Measurements from ENCODE around the gene DNASE1L1.

DNASE1L1 gene

GRCh38 chrX:154441984-154442707, 33.1 kb upstream of the DNASE1L1 start:
- H3K9me3 ChIP-seq (ENCODE audit: insufficient read depth, low read depth, low read length) = no peaks in the 10 kb centered on the region
- H2AFZ ChIP-seq (ENCODE audit: low read length) = no peak overlapping the region
- H3K4me3 ChIP-seq (ENCODE audit: low read length, poor library complexity, severe bottlenecking) = no peak overlapping the region
- H3K79me2 ChIP-seq (ENCODE audit: insufficient read depth, low read length) = peaks cover 46% of the 10 kb centered on the region
- H3K4me2 ChIP-seq (ENCODE audit: low read depth, low read length, poor library complexity, severe bottlenecking) = no peak overlapping the region
- no peaks in the 10 kb centered on the region for H3F3A ChIP-seq (ENCODE audit: low read depth)
- H3K9ac ChIP-seq (ENCODE audit: low read depth, low read length, poor library complexity, severe bottlenecking) = no peak overlapping the region
- no peaks in the 10 kb centered on the region for H3K27me3 ChIP-seq (ENCODE audit: insufficient read depth, low read length, poor library complexity, severe bottlenecking)
- H3K9me2 ChIP-seq (replicated peaks; ENCODE audit: low read depth, low read length) = no peaks in the 10 kb centered on the region
- H3K36me3 ChIP-seq (ENCODE audit: insufficient read depth, low read length) = no peaks in the 10 kb centered on the region; the same call in 1 of the 2 replicates
- no peak for TF ChIP-seq CTCF (conservative IDR thresholded peaks at IDR 0.05; ENCODE audit: low read length)
- TF ChIP-seq EZH2phosphoT487 (IDR thresholded peaks at IDR 0.05; ENCODE audit: borderline replicate concordance) = no peak
- H4K20me1 ChIP-seq (ENCODE audit: insufficient read depth, low read length, poor library complexity, severe bottlenecking) = no peaks in the 10 kb centered on the region
- H3K4me1 ChIP-seq (ENCODE audit: insufficient read depth, low read length, poor library complexity, severe bottlenecking) = peaks cover 6% of the 10 kb centered on the region

DNA sequence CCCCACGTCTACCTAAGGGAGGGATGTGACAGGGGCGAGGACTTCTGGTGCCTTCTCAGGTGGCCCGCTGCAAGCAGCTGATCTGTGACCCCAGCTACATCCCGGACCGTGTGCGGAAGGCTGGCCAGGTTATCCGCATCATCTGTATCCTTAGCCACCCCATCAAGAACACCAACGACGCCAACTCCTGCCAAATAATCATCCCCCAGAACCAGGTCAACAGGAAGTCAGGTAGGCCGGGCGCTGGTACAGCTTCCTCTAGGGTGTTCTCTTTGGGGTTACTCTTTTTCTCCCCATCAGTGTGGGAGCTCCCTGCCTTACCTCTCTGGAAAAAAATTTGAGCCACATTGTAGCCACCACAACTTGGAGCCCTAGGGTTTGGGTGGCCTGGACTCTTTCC, 32.5 kb upstream of the DNASE1L1 start:
- Histone ChIP-seq H3K9ac (ENCODE audit: low read depth, low read length, poor library complexity, severe bottlenecking) (no peak overlapping the region), H3K9me3 (ENCODE audit: insufficient read depth, low read depth, low read length) (no peaks in the 10 kb centered on the region), H3K4me1 (ENCODE audit: insufficient read depth, low read length, poor library complexity, severe bottlenecking) (peaks cover 6% of the 10 kb centered on the region), H3K9me2 (replicated peaks; ENCODE audit: low read depth, low read length) (no peaks in the 10 kb centered on the region), H3K4me3 (ENCODE audit: low read length, poor library complexity, severe bottlenecking) (no peak overlapping the region), H4K20me1 (ENCODE audit: insufficient read depth, low read length, poor library complexity, severe bottlenecking) (no peaks in the 10 kb centered on the region), H3K4me2 (ENCODE audit: low read depth, low read length, poor library complexity, severe bottlenecking) (no peak overlapping the region), H3K36me3 (ENCODE audit: insufficient read depth, low read length) (no peaks in the 10 kb centered on the region; the same call in 1 of the 2 replicates), H3F3A (ENCODE audit: low read depth) (no peaks in the 10 kb centered on the region), H2AFZ (ENCODE audit: low read length) (no peak overlapping the region), H3K27me3 (ENCODE audit: insufficient read depth, low read length, poor library complexity, severe bottlenecking) (no peaks in the 10 kb centered on the region), H3K79me2 (ENCODE audit: insufficient read depth, low read length) (peaks cover 47% of the 10 kb centered on the region)
- TF ChIP-seq EZH2phosphoT487 (IDR thresholded peaks at IDR 0.05; ENCODE audit: borderline replicate concordance) = no peak
- TF ChIP-seq CTCF (conservative IDR thresholded peaks at IDR 0.05; ENCODE audit: low read length) = no peak

- H3K4me3 ChIP-seq (ENCODE audit: low read length, poor library complexity, severe bottlenecking) = no peak overlapping the region
- H3K79me2 ChIP-seq (ENCODE audit: insufficient read depth, low read length) = peaks cover 47% of the 10 kb centered on the region
- no peak overlapping the region for H3K4me2 ChIP-seq (ENCODE audit: low read depth, low read length, poor library complexity, severe bottlenecking)
- no peaks in the 10 kb centered on the region for H3K9me3 ChIP-seq (ENCODE audit: insufficient read depth, low read depth, low read length)
- H3K27me3 ChIP-seq (ENCODE audit: insufficient read depth, low read length, poor library complexity, severe bottlenecking) = no peaks in the 10 kb centered on the region
- no peaks in the 10 kb centered on the region for H3F3A ChIP-seq (ENCODE audit: low read depth)
- H3K9me2 ChIP-seq (replicated peaks; ENCODE audit: low read depth, low read length) = no peaks in the 10 kb centered on the region
- H4K20me1 ChIP-seq (ENCODE audit: insufficient read depth, low read length, poor library complexity, severe bottlenecking) = no peaks in the 10 kb centered on the region
- H3K36me3 ChIP-seq (ENCODE audit: insufficient read depth, low read length) = no peaks in the 10 kb centered on the region; the same call in 1 of the 2 replicates
- no peak overlapping the region for H3K9ac ChIP-seq (ENCODE audit: low read depth, low read length, poor library complexity, severe bottlenecking)
- peaks cover 6% of the 10 kb centered on the region for H3K4me1 ChIP-seq (ENCODE audit: insufficient read depth, low read length, poor library complexity, severe bottlenecking)
- no peak for TF ChIP-seq CTCF (conservative IDR thresholded peaks at IDR 0.05; ENCODE audit: low read length)
- no peak for TF ChIP-seq EZH2phosphoT487 (IDR thresholded peaks at IDR 0.05; ENCODE audit: borderline replicate concordance)
- H2AFZ ChIP-seq (ENCODE audit: low read length) = no peak overlapping the region
Measured at GRCh38 chrX:154440623-154441357, 31.7 kb upstream of the DNASE1L1 start.
